ENCODE results near the gene SUPT3H.

DNA sequence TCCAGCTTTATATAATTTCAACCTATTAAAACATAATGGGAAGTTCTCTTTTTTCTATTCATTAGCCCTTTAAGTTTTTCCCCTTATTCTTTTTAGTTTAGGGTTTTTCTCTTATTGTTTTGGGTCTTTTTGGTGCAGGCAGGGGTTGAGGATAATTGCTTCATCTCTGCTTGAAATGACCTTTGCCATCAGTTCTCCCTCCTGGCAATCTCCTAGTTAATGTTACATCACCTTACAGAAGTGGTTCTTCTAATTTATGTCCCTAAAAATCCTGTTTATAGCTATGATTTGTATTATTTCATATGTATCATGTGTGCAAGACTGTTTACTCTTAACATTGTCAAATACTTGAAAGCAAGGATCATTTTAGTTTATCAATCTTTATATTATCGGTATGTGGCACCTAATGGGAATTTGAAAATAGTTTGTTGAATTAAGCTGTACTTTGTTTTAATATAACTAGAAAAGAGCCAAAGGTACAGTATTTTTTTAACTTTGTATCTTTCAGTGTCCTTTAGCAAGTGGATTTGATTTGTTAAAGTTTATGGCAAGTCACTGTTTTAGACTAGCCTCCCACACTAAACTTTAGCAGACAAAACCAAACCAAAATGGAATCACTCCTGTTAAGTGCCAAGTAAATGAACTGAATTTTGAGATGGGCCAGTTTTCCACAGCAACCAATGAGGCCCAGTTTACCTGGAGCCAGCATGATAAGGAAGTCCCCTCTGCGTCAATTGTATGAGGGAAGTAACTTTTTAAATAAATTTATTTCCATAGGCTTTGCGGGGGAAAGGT is 76.2 kb downstream of the SUPT3H start:
- TF ChIP-seq EGR1 (IDR thresholded peaks at IDR 0.05; ENCODE audit: low read depth in 2 of 2) (no peak), SP1 (IDR thresholded peaks at IDR 0.05) (no peak), RAD21 (IDR thresholded peaks at IDR 0.05) (peak; percentile 14 to 25), CTCF (IDR thresholded peaks at IDR 0.05; ENCODE audit: low read depth, low read length, missing input control) (no peak), RXRA (IDR thresholded peaks at IDR 0.05) (peak; percentile 35 to 63)
- TF ChIP-seq, protein P1, sequence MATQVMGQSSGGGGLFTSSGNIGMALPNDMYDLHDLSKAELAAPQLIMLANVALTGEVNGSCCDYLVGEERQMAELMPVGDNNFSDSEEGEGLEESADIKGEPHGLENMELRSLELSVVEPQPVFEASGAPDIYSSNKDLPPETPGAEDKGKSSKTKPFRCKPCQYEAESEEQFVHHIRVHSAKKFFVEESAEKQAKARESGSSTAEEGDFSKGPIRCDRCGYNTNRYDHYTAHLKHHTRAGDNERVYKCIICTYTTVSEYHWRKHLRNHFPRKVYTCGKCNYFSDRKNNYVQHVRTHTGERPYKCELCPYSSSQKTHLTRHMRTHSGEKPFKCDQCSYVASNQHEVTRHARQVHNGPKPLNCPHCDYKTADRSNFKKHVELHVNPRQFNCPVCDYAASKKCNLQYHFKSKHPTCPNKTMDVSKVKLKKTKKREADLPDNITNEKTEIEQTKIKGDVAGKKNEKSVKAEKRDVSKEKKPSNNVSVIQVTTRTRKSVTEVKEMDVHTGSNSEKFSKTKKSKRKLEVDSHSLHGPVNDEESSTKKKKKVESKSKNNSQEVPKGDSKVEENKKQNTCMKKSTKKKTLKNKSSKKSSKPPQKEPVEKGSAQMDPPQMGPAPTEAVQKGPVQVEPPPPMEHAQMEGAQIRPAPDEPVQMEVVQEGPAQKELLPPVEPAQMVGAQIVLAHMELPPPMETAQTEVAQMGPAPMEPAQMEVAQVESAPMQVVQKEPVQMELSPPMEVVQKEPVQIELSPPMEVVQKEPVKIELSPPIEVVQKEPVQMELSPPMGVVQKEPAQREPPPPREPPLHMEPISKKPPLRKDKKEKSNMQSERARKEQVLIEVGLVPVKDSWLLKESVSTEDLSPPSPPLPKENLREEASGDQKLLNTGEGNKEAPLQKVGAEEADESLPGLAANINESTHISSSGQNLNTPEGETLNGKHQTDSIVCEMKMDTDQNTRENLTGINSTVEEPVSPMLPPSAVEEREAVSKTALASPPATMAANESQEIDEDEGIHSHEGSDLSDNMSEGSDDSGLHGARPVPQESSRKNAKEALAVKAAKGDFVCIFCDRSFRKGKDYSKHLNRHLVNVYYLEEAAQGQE (IDR thresholded peaks at IDR 0.05): no peak
